HG03354 (cell line): ENCODE data around the gene ACAP2.

Experiments
- ATAC-seq: cut with Tn5 transposase; IDR thresholded peaks from one replicate; pipeline ENCODE4 v1.9.1; 2021; ENCODE audit warnings: mild to moderate bottlenecking; ENCODE audit not compliant: unreplicated experiment, poor library complexity, severe bottlenecking

ACAP2 gene

DNA sequence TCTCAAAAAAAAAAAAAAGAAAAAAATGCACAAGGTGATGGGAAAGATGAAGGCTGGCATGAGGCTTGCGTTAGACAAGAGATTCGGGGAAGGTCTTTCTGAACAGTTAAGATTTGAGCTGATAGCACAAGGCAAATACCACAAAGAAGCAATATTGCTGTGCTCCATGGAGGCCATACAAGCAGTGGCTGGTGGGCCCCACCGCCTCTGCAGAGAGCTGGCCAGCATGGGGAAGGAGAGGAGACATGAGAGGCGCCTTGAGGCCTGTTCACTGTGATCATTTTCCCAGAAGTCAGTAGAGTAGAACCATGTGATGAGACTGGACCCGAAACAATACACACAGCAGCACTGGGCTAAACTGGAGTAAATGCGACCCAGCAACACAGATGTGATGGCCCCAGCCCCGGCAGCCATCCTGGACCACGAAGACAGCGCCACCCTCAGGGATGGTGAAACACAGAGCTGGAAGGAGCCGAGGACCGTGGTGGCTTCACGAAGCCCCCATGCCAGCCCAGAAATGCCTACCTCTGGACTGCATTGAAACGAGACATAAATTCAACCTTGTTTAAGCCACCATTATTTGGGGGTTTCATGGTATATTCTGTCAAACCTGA, 177.3 kb downstream of the ACAP2 start:
- ATAC-seq, result no peak

DNA sequence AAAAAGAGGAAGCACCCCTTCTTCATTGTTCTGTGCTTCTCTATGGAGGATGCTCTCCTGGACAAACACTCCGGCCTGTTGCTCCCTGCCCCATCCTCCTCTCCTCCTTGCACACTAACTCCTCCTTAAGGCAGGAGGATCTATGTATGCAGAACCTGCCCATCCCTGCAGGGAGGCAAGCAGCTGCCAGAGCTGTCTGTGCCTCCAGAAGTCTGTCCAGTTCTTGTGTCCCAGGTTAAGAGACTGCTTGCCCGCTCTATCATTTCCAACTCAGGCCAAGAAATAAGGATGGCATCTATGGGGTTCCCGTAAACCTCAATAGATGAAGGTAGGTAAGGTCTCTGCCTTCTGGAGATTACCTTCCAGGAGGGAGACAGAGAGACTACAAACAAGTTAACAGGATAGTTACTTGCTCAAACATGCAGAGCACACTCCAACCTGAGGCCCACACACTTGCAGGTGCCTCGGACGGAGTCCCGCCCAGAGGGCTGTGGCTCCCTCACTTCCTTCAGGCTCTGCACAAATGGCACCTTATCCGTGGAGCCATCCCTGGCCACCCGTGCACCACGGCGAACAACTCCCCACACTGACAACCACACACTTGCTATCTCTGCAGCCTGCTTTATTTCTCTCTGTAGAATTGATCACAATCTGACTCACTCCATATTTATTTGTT, 178.8 kb downstream of the ACAP2 start:
- ATAC-seq, result no peak

DNA sequence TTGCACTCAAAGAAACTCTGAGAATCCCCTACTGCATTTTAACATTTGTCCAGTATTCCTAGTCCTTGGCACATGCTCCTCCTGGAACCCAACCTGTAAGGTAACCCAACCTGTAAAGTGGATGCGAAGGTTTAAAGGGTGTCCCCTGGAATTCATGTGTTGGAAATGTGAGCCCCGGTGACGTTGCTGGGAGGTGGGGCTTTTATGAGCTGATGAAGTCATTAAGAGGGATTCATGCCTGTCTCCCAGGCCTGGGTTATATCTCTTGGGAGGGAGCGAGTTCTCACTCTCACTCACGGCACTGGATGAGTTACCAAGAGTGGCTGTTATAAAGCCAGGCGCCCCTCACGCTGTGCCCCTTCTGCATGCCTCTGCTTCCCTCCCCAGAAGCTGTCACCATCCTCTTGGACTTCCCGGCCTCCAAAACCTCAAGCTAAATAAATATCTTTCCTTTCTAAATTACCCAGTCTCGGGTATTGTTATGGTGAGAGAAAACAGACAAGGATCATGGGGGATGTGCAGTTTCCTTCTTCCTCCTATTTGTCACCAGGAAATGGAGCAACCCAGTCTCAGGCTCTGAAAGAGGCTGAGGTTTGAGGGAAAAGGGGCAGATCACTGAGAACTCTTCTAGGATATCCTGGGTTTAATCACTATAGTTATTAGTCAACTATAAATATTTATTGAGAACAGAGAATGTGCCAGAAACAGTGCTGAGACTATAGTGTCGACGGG, 179.5 kb downstream of the ACAP2 start:
- ATAC-seq, result no peak

DNA sequence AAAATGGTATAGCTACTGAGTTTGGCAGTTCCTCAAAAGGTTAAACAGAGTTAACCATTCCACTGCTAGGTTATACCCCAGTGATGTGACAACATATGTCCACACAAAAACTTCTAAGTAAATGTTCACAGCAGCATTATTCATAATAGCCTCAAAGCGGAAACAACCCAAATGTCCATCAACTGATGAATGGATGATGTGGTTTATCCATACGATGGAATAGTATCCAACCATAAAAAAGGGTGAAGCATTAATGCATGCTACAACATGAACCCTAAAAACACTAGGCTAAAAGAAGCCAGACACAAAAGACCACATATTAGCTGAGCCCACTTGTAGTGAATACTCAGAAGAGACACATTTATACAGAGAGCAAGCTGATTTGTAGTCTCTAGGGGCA, 180.9 kb downstream of the ACAP2 start:
- no peak for ATAC-seq

DNA sequence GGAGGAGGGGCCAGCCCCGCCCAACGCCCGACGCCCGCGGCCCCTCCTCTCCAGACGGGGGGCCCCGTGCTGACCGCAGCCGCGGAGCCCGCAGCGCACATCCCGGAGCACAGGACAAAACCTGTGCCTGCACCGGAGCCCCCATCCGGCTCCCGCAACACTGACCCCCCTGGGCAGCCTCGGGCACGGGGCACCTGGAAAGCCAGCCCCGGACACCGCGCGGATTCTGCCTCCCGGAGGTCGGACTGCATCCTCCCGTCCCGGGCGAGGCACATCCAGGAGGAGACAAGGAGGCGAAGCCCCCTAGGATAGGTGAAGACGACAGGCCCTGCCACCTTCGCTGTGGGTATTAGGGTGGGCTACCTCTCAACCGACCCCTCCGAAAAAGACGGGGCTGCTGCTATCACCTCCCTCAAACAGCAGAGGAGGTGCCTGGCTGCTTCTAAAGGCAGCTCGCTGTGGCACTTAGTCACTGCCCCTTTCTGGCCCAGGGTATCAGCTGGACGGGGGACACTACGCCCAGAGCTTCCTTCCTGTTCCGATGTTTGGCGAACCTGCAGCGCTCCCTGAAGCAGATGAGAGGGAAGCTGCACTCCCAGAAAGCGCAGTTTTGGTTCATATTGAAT, 182.4 kb downstream of the ACAP2 start:
- peak; percentile 27 for ATAC-seq

DNA sequence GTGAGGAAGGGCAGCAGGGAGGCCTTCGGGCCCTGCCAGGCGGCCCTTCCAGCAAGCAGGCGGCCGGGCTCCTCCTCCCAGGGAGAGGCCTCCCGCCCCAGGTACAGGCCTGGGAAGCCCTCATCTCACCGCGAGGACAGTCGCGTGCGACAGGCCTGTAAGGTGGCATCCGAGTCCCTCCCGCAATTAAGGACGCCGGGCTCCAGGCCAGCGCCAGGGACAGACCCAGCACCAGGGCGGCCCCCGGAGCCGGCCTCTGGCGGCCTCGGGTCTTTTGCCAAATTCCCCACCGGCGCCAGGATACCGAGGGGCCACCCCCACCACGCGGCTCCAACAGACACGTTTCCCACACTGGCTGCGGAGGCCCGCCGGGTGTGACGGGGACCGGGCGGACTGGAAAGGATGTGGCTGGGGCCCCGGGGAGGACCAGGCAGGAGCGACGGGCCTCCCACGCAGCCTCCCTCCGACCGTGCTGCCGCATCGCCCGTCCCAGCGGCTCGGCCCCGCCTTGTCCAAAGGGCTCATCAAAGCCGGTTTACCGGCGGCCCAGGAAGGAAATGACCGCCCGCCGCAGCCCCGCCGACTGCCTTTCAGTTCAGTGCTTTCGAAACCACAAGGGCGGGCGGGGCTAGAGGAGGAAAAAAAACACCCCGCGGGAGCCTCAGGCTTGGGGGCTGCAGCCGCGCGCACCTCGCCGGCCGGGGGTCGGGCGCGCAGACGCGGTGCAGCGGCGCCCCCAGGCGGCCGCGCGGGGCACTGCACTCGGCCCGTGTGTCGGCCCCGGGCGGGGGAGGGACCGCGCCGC, 183.1 kb downstream of the ACAP2 start:
- peak; percentile 83 for ATAC-seq

DNA sequence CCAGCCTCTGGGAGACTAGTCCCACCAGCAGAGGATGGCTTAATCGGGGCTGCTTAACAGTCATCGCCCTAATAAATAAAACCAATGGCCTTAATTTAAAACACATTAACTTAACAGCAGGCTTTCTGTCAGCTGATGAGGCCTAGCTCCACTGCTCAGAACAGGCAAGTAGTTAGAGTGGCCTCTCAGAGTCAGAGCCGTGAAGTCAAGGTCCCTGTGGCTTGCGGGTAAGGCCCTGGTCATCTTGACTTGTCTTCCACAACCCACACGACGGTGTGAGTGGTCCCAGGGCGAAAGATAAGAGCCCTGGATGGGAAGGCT, 183.7 kb downstream of the ACAP2 start:
- ATAC-seq, result peak; percentile 1

DNA sequence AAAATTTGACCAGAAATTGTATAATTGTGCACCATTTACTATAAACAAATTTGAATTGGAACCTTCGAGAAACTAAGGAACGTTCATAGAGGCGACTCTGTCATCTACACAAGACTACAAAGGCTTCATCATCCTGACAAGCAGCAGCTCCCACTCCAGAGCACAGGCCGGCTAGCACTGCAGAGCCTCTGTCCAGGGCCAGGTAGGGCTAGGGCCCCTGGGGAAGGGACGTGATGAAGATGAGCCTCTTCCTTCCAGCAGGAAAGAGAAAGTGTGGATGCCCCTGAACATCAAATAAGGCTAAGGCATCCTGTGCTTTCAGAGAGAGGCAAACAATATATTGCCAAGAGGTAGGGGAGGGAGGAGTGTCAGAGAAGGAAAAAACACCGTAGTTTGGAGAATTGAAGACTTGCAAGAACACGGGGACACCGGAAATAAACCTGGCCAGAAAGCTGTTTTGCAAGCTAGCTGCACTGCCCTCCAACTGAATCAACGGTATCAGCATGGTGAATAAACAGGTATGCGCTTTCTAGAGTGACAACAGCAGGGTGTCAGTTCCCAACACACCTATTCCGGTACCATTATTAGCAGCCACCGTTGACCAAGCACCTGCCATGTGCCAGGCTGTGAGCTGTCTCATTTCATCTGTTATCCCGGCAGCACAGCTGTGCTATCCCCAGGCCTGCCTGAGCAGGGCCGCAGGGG, 184.2 kb downstream of the ACAP2 start:
- ATAC-seq, result no peak

DNA sequence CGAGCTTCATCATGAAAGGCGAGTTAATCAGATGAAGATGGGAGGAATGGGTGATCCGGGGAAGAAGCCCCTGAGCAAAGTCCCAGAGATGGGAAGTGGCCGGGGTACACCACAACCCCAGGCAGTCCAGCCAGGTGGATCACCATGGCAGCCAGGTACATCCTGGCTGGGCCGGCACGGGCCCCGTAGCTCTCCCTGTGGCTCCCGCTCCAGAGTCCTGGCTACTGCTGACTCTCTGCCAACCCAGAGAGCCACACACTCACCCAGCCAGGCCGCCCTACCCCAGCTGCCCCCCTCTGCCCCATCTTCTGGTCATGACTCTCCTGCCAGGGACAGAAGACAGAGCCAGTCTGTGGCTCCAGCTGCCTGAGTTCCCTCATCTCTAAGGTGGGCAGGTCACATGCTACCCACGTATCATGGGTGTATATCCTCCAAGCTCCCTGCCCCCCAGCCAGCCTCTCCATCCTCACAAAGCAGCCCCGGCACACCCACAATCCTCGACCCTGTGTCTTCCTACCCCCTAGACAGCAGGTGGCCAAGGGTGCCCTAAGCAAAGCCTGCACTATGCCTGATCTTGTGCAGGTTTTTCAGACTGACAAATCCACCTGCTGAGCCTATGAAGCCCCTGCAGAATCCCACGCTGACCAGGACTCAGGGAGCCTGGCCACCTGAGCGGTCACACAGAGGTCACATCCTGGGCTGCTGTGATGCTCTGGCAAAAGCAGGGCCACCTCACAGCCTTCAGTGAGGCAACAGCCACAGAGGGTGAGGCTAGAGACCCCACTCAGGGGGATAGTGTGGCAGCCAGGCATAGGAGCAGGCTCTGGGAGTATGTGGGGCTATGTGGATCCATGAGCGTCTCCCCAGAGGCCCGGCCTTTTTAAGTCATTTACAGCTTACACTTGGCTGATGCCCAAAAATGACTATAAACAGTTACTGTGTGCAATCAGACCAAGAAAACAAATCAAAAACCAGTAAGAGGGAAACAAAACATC, 185.1 kb downstream of the ACAP2 start:
- ATAC-seq, result no peak

DNA sequence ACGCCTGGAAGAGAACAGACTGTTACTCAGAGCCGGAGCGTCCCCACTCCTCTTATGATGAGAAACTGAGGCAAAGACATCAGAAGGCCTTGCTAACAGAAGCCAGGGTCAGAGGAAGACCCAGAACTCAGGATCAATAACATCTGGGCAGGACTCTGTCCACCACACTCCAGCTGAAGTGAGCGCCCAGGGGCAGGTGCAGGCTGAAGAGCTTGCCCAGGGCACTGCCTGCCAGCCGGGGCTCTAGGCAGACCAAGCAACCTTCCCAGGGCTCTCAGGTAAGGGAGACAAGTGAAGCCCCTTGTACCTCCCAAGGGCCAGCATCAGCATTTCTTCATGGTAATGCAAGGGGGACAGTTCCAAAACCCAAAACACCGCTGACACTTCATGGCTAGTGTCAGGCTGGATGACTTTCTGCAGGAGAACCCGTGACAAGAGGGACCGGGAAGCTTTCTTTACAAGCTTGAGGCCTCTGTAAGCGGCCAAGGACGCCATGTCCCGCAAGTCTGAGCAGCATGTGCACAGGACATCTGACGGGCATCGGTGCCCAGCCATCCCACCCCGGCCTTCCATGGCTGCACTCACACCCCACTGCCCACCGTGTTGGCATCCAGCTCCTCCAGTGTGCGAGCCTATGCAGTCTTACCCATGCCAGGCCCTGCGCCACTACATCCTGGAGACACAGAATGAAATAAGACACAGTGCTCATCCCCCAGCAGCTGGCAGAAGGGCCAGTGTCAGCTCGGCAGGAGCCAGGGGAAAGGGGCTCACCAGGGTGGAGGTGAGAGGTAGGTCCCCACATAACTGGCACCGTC, 186.0 kb downstream of the ACAP2 start:
- no peak for ATAC-seq

DNA sequence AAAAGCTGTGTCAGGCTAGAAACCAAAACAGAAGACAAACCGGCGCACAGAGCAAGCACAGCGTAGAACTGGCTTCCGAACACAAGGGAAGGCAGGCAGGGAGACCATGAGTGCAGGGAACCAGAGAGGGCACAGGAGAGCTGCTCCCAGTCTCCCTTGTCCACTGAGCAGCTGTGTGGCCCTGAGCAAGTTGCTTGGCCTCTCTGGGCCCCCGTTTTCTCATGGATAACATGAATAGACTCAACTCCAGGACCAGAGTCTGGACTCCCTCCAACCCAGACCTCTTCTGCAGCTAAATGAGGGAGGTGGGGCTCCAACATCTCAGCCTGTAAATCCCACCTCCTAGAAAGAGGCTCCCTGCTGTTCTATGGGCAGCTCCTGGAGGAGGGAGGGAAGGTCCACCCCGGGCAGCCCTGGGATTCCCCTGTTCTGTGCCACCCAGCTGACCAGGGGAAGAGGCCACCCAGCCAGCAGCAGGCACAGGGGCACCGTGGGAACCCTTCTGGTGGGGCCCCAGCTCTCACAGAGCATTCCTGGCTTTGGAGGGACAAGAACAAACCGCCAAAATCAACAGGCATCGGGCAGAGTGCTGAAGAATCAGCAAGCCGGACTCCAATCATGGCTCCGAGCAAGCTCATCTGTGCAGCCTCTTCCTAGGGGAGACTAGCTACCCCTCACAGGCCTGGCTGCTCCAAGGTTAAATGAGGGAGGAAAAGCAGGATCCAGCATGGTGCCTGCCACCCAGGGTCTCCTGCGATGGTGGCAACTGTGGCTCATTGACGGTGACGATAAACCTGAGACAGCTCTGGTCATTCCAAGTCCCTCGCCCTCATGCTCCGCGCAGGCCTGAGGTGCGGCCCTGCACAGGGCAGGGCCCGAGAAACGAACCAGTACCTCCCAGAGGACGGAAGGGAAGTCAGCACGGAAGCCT, 187.0 kb downstream of the ACAP2 start:
- no peak for ATAC-seq

DNA sequence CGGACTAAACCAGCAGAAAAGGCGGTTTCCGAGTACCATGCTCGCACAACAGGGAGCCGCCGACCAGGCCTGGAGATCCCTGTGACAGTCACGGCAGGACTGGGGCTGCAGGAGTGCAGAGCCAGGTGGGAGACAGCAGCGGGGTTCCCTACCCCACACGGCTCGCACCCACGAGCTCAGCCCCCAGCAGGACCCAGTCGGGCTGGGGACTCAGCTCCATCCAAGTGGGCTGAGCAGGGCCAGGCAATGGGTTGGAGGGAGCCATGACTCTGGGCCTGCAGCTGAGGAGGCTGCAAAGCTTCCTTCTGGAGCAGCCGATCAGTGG, 187.7 kb downstream of the ACAP2 start:
- ATAC-seq, result no peak

DNA sequence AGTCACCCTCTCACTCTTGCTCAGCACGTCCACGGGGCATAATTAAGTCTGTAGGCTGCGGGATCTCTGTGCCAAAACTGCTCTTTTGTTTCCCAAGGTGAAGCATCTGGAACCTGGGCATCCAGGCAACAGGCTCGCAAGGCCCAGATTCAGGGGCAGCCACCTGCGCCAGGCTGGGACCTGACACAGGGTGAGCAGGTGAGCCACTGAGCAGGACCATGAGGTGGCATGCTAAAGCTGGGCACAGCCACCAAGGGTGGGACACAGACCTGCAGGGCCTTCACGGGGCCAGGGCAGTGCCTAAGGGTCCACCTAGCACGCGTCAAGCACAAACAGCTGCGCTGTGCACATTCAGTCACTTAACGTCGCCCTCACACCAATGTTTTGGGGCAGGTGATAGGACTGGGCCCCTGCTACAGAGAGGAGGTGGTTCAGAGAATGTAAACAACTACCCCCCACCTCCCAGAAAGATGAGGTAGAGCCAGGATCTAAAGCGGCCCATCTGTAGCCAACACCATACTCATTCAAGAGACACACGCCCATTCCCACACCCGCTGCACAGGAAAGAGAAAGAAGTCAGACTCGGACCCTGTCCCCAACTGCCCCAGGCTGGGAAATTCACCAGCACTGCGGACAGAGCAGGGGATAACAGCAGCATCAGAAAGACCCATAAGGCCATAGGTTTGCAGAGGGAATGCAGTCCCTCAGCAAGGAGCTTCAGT, 188.2 kb downstream of the ACAP2 start:
- ATAC-seq, result no peak

DNA sequence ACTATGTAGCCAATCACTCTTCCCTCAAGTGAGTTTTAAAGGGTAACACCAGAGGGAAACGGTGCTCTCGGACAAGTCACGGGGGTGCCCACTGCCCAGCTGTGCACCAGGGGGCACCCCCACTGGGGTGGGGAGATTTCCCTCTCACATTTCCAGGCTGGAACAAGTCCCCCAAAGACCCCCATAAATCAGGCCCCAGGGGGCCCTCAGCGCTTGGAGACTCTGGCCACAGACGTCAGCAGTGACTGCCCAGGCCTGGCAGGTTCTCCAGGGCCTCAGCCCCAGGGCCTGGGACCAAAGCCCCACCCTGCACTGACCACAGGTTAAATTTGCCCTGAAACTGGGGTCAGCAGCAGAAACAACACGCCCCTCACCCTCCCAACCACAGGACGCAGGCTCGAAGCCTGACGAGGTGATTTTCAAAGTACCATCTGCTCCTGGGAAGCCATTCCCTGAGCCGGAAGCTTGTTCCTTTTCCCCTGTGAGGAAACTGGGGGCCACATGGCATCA, 188.8 kb downstream of the ACAP2 start:
- ATAC-seq, result no peak

DNA sequence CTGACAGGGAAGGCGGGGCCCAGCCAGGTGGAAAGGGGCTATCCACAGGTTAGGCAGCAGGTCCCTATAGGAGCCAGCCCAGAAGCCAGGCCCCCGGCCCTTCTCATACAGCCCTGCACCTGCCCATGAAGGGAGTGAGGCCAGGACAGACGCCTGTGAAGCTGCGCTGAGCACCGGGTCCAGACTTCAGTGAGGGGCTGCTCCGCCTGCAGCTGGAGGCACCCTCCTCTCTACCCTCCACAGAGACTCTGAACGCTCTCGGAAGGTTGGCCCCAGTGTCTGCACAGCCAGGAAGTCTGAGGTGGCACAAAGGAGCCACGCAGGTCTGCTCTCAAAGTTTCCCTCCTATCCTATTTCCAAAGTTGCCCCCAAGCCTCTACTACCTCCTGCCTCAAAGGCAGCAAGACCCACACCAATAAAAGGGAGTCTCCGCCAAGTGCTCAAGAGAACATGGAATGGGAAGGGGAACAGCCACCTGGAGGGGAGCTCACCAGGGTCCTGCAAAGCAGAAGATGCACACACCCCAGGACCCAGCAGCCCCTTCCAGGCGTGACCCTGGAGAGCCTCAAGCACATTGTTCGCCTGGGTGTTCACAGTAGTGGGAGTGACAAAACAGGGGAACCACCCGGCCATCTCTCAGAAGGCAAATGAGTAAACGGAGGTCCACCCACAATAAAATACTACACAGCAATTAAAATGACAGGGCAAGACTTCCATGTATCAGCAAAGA, 191.3 kb downstream of the ACAP2 start:
- no peak for ATAC-seq
